Stimulated activated naive CD8-positive, alpha-beta T cell treated with anti-CD3 and anti-CD28 coated beads, Interleukin-15, Interleukin-2, amounts not matched to agents 100 ng/mL and 50 ng/mL, for 24 hours (primary cell): ENCODE results near the gene SLC12A8.

Source experiments
- H3K27ac Mint-ChIP-seq: one replicate; pipeline ENCODE4 v1.8.0; 2021; ENCODE audit warnings: mild to moderate bottlenecking, mixed read lengths
- H3K27me3 Mint-ChIP-seq: one replicate; pipeline ENCODE4 v1.8.0; 2021; ENCODE audit warnings: mixed read lengths
- H3K36me3 Mint-ChIP-seq: one replicate; pipeline ENCODE4 v1.8.0; 2021; ENCODE audit warnings: low read depth, mixed read lengths
- H3K4me1 Mint-ChIP-seq: one replicate; pipeline ENCODE4 v1.8.0; 2021; ENCODE audit warnings: low read depth, mixed read lengths
- H3K4me3 Mint-ChIP-seq: one replicate; pipeline ENCODE4 v1.8.0; 2021; ENCODE audit warnings: mild to moderate bottlenecking, mixed read lengths
- H3K9me3 Mint-ChIP-seq: one replicate; pipeline ENCODE4 v1.8.0; 2021; ENCODE audit warnings: mixed read lengths

SLC12A8 gene

DNA sequence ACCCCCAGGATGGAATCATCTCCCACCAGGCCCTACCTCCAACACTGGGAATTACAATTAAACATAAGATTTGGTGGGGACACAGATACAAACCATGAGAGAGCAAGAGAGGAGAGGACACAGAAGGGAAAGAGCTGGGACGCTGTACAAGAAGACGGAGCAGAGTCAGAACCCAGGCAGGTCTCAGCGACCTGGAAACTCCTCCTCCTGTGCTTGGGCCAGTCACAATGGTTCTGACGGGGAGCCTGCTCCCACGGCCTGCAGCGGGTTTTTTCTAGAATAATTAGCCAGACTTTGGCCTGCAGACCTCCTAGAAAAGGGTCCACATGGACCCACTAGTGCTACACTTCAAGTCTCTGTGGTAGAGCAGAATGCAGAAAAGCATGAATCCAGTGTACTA, 5.6 kb downstream of the SLC12A8 start:
- no peaks in the 10 kb centered on the region for H3K36me3 Mint-ChIP-seq
- H3K27ac Mint-ChIP-seq = no peak overlapping the region
- H3K9me3 Mint-ChIP-seq = no peaks in the 10 kb centered on the region
- peaks cover 40% of the 10 kb centered on the region for H3K27me3 Mint-ChIP-seq
- H3K4me1 Mint-ChIP-seq = peaks cover 5% of the 10 kb centered on the region
- no peak overlapping the region for H3K4me3 Mint-ChIP-seq

DNA sequence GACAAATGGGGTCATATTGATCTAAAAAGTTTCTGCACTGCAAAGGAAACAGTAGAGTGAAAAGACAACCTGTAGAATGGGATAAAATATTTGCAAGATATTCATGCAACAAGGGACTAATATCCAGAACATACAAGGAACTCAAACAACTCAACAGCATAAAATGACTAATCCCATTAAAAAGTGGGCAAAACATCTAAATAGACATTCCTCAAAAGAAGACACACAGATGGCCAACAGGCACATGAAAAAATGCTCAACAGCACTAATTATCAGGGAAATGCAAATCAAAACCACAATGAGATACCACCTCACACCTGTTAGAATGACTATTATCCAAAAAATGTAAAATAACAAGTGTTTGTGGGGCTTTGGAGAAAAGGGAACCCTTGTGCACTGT, 8.8 kb downstream of the SLC12A8 start:
- Mint-ChIP-seq H3K4me1 (peaks cover 7% of the 10 kb centered on the region), H3K36me3 (no peaks in the 10 kb centered on the region), H3K27me3 (peaks cover 9% of the 10 kb centered on the region), H3K27ac (no peak overlapping the region), H3K9me3 (no peaks in the 10 kb centered on the region), H3K4me3 (no peak overlapping the region)

DNA sequence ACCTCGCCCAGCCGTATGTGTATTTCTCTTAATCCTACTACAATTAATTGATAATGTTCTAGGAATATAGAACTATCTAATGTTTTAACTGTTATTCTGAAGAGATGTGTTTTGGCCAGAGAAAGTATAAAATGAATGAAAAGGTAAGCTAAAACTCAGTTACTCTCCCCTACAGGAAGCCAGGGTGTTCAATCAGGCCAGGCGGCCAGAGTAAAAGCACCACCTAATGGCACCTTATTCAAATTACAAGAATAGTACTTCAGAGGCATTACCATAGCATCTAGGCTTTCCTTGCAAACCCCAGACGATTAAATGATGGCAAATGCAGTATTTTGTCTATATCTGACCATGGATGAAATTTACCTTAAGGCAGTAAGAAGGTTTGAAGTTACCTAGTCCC, 10.4 kb downstream of the SLC12A8 start:
- Mint-ChIP-seq H3K27me3 (no peaks in the 10 kb centered on the region), H3K27ac (no peak overlapping the region), H3K4me3 (no peak overlapping the region), H3K9me3 (no peaks in the 10 kb centered on the region), H3K36me3 (no peaks in the 10 kb centered on the region), H3K4me1 (peaks cover 7% of the 10 kb centered on the region)

- peaks cover 3% of the 10 kb centered on the region for H3K27me3 Mint-ChIP-seq
- no peaks in the 10 kb centered on the region for H3K9me3 Mint-ChIP-seq
- H3K4me1 Mint-ChIP-seq = peaks cover 7% of the 10 kb centered on the region
- H3K36me3 Mint-ChIP-seq = no peaks in the 10 kb centered on the region
- no peak overlapping the region for H3K4me3 Mint-ChIP-seq
- H3K27ac Mint-ChIP-seq = no peak overlapping the region
These were observed 11.8 kb downstream of the SLC12A8 start for GRCh38 chr3:125200731-125201139.

- no peak overlapping the region for H3K27ac Mint-ChIP-seq
- peaks cover 3% of the 10 kb centered on the region for H3K27me3 Mint-ChIP-seq
- no peak overlapping the region for H3K4me3 Mint-ChIP-seq
- H3K36me3 Mint-ChIP-seq = no peaks in the 10 kb centered on the region
- no peaks in the 10 kb centered on the region for H3K9me3 Mint-ChIP-seq
- H3K4me1 Mint-ChIP-seq = no peaks in the 10 kb centered on the region
These were observed 17.5 kb downstream of the SLC12A8 start for GRCh38 chr3:125194849-125195601.

DNA sequence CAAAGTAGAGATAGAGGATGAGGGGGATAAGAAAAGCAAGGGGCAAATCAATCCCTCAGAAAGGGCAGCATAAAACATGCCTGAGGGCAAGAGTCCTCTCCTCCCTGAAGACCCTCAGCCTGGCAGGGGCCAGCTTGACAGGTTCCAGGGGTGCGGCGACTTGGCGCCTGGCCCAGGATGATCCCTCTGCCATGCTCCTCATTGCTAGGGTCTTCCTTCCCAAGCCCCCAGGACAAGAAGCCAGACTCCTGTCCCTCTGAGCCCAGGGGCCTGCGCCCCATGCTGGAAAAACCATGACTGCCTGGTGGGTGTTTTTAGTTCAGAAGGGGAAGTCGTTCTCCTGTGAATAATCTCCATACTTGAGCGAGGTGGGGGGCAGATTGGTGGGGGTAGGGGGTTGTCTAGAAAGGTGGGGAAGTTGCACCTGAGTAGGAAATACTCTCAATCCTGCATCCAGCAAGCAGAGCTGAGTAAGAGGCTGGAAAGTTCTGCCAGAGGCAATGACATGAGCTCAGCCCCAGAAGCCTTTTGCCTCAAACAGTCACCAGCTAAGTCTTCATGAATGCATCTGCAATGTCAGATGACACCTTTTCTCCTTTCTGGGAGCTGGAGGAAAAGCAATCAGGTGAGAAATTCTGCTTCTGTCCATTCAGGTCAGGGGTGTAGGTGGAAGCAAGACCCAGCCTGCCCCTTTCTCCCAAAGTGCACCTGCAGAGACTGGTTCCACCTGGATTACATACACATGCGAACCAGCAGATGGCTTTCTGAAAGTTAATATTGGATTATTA, 18.3 kb downstream of the SLC12A8 start:
- Mint-ChIP-seq H3K4me1 (no peaks in the 10 kb centered on the region), H3K27me3 (peaks cover 3% of the 10 kb centered on the region), H3K4me3 (no peak overlapping the region), H3K36me3 (no peaks in the 10 kb centered on the region), H3K27ac (no peak overlapping the region), H3K9me3 (no peaks in the 10 kb centered on the region)

DNA sequence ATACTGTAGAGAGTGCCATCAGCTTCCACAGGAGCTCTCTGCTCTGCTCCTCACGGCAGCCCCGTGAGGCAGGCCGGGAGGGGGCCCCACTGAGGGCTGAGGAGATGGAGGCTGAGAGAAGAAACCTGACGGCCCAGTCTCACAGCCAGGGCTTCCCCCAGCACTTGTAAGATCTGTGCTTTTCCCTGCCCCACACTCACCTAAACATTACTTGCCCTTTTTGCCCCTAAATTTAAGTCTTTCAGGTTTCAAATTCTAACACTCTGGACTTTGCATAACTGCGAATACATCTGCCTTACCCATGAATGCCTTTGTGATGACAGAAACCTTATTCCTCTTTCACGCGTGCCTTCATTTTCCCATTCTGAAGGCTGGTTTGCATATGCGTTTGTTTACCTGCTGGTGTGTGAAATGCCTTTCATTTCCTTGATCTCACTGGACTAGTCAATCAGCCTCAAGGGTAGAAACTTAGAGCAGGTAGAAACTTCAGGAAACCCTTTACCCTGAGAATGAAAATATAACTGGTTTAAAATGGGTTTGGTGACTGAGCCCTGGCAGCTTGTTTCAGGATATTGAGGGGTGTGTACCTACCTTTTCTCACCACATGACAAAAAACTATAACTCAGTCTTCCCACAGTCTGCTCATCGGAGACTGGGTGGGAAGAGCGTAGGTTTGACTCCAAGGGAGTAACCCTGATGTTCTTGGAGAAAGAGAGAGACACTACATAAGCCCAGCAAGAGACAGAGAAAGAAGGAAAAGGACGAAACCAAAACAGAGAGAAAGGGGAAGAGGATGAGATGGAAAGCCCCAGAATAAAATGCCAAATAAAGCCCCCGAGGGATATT, 20.1 kb downstream of the SLC12A8 start:
- no peak overlapping the region for H3K4me3 Mint-ChIP-seq
- no peaks in the 10 kb centered on the region for H3K4me1 Mint-ChIP-seq
- no peaks in the 10 kb centered on the region for H3K36me3 Mint-ChIP-seq
- H3K9me3 Mint-ChIP-seq = no peaks in the 10 kb centered on the region
- H3K27ac Mint-ChIP-seq = no peak overlapping the region
- peaks cover 3% of the 10 kb centered on the region for H3K27me3 Mint-ChIP-seq

DNA sequence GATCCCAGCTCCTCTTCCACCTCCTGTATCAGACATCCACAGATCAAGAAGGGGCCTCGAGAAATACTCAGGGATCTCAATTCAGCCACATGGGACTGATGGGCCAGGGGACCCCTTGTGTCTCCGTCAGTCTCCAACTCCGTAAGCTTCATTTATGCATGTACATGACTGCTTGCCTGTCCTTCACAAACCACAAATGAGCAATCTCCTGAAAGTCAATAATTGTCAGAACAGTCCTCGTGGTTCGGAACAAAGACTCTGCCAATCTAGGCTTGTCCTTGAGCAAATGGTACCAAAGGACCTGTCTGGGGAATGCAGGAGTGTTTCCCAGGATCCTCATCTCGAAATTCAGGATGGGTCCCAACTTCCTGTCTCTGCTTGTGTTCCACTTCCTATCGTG, 20.8 kb downstream of the SLC12A8 start:
- Mint-ChIP-seq H3K27me3 (peaks cover under 1% of the 10 kb centered on the region), H3K36me3 (no peaks in the 10 kb centered on the region), H3K27ac (no peak overlapping the region), H3K4me3 (no peak overlapping the region), H3K9me3 (no peaks in the 10 kb centered on the region), H3K4me1 (no peaks in the 10 kb centered on the region)

- H3K36me3 Mint-ChIP-seq = no peaks in the 10 kb centered on the region
- H3K9me3 Mint-ChIP-seq = no peaks in the 10 kb centered on the region
- H3K4me3 Mint-ChIP-seq = no peak overlapping the region
- no peaks in the 10 kb centered on the region for H3K4me1 Mint-ChIP-seq
- H3K27me3 Mint-ChIP-seq = no peaks in the 10 kb centered on the region
- H3K27ac Mint-ChIP-seq = no peak overlapping the region
These were observed 21.3 kb downstream of the SLC12A8 start for GRCh38 chr3:125191256-125191655.

DNA sequence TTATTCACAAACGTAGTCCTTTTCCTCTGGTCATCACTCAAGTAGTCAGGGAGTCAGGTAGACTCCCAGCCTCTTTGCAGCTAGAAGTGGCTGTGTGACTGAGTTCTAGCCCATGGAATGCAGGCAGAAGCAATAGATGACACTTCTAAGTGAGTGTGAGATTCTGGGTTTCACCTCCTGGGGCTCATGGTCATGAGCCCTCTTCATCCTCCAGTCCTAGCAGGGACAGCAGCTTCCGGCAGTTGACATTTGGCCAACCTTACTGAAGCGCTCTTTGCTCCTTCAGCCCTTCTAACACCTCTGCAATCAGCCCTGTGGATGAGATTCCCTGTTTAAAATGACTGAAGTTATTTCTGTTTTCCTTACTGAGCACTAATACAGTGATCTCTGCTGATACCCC, 21.8 kb downstream of the SLC12A8 start:
- Mint-ChIP-seq H3K27ac (no peak overlapping the region), H3K4me1 (no peaks in the 10 kb centered on the region), H3K9me3 (no peaks in the 10 kb centered on the region), H3K27me3 (no peaks in the 10 kb centered on the region), H3K36me3 (no peaks in the 10 kb centered on the region), H3K4me3 (no peak overlapping the region)

- Mint-ChIP-seq H3K36me3 (no peaks in the 10 kb centered on the region), H3K27ac (no peak overlapping the region), H3K4me1 (no peaks in the 10 kb centered on the region), H3K27me3 (no peaks in the 10 kb centered on the region), H3K9me3 (no peaks in the 10 kb centered on the region), H3K4me3 (no peak overlapping the region)
These were observed 23.0 kb downstream of the SLC12A8 start for GRCh38 chr3:125189378-125190165.

GRCh38 chr3:125188955-125189354, 23.6 kb downstream of the SLC12A8 start:
- Mint-ChIP-seq H3K9me3 (no peaks in the 10 kb centered on the region), H3K27me3 (no peaks in the 10 kb centered on the region), H3K4me1 (no peaks in the 10 kb centered on the region), H3K36me3 (no peaks in the 10 kb centered on the region), H3K4me3 (no peak overlapping the region), H3K27ac (no peak overlapping the region)

GRCh38 chr3:125187599-125187910, 25.0 kb downstream of the SLC12A8 start:
- Mint-ChIP-seq H3K27ac (no peak overlapping the region), H3K4me3 (no peak overlapping the region), H3K27me3 (no peaks in the 10 kb centered on the region), H3K9me3 (no peaks in the 10 kb centered on the region), H3K36me3 (no peaks in the 10 kb centered on the region), H3K4me1 (no peaks in the 10 kb centered on the region)

DNA sequence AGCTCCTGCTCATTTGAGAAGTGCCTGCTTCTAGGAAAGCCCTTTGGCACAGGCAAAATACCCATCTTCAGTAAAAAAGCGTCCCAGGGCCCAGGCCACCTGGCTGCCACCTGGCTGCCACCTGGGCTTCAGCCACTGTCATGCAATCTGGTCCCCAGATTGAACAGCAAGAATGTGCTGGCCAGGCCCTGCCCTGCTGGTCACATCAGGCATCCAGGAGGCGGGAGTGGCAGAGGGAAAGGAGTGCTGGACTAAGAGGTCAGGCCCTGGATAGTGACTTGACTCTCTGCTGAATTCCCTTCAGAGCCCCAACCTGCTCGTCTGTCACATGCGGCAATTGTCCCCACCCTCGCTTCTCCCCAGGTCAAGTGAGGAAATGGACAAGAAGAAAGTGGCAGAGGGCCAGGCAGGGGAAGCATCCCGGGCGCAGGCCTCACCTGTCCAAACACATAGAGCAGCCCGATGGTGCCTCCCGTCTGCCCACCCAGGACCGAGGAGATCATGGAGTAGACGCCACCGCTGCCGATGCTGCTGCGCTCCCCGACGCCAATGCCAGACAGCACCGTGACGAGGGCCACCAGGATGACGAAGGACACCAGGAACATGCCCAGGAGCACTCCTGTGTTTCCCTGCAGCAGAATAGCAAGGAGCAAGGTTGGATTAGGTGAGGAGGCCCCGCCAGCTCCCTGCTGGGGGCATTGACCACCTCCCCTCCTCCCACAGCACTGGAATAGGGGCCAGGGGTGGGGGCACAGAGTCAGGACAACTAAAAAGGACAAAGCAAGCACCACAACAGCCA, 25.5 kb downstream of the SLC12A8 start:
- Mint-ChIP-seq H3K4me3 (no peak overlapping the region), H3K36me3 (no peaks in the 10 kb centered on the region), H3K27ac (no peak overlapping the region), H3K4me1 (no peaks in the 10 kb centered on the region), H3K27me3 (no peaks in the 10 kb centered on the region), H3K9me3 (no peaks in the 10 kb centered on the region)
